Fibroblast of mammary gland (primary cell): Measurements from ENCODE around the gene CES2.

Experiments used
- DNase-seq: peaks from one replicate; pipeline ENCODE4 v3.0.0-alpha.2; 2010; ENCODE audit warnings: low read depth
- H3K4me3 ChIP-seq: 2 replicates; pipeline ENCODE4 v1.5.1; 2011; ENCODE audit warnings: low read depth, mild to moderate bottlenecking, low read length, moderate library complexity; ENCODE audit not compliant: control insufficient read depth
- TF ChIP-seq, protein P1 (sequence below): conservative IDR thresholded peaks from 2 replicates; pipeline ENCODE4 v1.5.1; 2011; ENCODE audit warnings: low read depth, low read length, inconsistent platforms; ENCODE audit not compliant: control insufficient read depth, insufficient read depth

CES2 gene

DNA sequence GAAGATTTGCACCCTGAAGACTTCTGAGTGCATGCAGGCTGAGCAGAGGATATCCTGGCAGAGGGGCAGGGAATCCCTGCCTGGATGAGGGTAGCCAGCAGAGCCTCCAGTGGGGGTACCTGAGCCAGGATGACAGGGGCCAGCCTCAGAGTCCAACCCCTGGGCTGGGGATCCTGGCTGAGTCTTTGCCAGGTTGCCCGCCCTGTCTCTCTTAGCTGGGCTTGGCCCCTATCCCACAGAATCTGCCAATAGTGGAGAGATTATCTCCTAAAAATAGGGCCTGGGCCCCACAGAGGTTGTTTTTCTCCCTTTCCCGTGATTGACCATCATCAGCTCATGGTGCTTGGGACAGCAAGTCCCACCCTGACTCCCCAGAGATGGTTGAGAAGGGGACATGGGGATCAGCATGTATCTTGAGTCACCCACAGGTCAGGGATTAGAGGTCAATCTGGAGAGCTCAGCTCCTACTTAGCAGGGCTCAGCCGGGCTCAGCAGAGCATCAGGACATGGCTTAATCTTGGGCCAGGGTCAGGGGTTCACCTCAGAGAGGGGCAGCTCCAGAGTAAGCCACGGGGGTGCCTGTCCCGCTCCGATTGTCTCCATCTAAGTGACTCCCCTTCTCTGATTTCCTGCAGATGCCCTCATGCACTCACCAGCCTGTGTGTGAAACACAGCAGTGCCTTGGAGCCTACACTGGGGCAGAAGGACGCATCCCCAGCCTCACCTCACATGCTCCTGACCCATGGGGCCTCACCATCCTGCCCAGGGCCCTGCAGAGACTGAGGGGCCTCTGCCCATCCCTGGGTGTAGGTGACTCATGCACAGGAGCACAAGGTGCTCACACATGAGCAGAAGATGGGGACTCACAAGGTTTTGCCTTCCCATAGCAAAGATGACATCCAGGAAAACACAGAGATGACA lies 28.1 kb upstream of the CES2 start:
- TF ChIP-seq, protein P1, sequence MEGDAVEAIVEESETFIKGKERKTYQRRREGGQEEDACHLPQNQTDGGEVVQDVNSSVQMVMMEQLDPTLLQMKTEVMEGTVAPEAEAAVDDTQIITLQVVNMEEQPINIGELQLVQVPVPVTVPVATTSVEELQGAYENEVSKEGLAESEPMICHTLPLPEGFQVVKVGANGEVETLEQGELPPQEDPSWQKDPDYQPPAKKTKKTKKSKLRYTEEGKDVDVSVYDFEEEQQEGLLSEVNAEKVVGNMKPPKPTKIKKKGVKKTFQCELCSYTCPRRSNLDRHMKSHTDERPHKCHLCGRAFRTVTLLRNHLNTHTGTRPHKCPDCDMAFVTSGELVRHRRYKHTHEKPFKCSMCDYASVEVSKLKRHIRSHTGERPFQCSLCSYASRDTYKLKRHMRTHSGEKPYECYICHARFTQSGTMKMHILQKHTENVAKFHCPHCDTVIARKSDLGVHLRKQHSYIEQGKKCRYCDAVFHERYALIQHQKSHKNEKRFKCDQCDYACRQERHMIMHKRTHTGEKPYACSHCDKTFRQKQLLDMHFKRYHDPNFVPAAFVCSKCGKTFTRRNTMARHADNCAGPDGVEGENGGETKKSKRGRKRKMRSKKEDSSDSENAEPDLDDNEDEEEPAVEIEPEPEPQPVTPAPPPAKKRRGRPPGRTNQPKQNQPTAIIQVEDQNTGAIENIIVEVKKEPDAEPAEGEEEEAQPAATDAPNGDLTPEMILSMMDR = no peak

GRCh38 chr16:66908116-66908515 lies 27.2 kb upstream of the CES2 start:
- no peak for DNase-seq
- no peak overlapping the region for H3K4me3 ChIP-seq
- TF ChIP-seq, protein P1 = no peak

More for the DNA sequence above, 28.1 kb upstream of the CES2 start:
- H3K4me3 ChIP-seq = no peak overlapping the region
- DNase-seq = no peak

GRCh38 chr16:66908762-66909559 lies 26.4 kb upstream of the CES2 start:
- H3K4me3 ChIP-seq = no peak overlapping the region
- TF ChIP-seq, protein P1 = no peak
- no peak for DNase-seq

- DNase-seq = no peak
- TF ChIP-seq, protein P1 = no peak
- no peak overlapping the region for H3K4me3 ChIP-seq
Observed at GRCh38 chr16:66910175-66910940, 25.0 kb upstream of the CES2 start.

- TF ChIP-seq, protein P1 = no peak
- no peak overlapping the region for H3K4me3 ChIP-seq
- DNase-seq = no peak
Observed at GRCh38 chr16:66911112-66911511, 24.2 kb upstream of the CES2 start.

DNA sequence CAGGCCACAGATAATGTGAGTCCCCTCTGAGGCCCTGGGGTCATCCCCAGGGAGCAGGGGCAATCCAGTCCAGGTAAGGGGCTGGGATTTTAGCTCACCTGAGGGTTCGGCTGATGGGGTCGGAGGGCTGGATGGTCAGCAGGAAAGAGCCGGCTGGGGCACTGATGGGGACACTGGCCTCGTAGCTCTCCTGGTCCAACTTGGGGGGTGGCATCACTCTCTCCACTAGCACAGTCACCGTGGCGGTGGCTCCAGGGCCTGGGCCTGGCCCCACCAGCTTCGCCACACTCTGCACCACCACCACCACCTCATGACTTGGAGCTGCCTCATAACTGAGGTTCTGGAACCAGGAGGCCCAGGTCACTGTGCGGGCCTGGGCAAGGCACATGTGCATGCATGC lies 23.5 kb upstream of the CES2 start:
- TF ChIP-seq, protein P1 = no peak
- no peak overlapping the region for H3K4me3 ChIP-seq
- no peak for DNase-seq
